ENCODE results near the gene DRD1. TPM values are rescaled to one million over a fixed set of nuclear protein-coding genes. Genes with fewer than 3 reads are reported as not detected.

DRD1 gene
- total RNA-seq, 2 donors from 2014 or later: 0.41 to 0.99 TPM

DNA sequence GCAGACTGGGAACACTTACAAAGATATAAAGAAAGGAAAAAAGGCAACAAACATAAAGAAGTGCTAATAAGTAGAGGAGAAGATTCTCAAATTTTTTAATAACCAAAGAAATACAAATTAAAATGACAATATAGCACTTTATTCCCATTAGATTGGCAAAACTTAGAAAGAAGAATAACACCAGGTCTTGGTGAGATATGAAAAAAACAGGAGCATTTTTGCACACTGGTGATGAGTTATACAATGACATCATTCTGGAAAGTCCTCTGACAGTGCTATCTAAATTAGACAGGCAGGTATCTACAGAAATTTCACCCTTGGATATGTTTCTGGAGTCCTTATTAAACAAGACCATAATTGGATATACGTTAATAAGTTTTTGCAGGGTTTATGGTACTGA is 24.9 kb upstream of the DRD1 start:
- TF ChIP-seq, protein P1, sequence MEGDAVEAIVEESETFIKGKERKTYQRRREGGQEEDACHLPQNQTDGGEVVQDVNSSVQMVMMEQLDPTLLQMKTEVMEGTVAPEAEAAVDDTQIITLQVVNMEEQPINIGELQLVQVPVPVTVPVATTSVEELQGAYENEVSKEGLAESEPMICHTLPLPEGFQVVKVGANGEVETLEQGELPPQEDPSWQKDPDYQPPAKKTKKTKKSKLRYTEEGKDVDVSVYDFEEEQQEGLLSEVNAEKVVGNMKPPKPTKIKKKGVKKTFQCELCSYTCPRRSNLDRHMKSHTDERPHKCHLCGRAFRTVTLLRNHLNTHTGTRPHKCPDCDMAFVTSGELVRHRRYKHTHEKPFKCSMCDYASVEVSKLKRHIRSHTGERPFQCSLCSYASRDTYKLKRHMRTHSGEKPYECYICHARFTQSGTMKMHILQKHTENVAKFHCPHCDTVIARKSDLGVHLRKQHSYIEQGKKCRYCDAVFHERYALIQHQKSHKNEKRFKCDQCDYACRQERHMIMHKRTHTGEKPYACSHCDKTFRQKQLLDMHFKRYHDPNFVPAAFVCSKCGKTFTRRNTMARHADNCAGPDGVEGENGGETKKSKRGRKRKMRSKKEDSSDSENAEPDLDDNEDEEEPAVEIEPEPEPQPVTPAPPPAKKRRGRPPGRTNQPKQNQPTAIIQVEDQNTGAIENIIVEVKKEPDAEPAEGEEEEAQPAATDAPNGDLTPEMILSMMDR (IDR thresholded peaks at IDR 0.05): no peak

GRCh38 chr5:175467983-175468690 is 24.2 kb upstream of the DRD1 start:
- TF ChIP-seq, protein P1 (IDR thresholded peaks at IDR 0.05): no peak
- Histone ChIP-seq H3K27me3 (replicated peaks; ENCODE audit: insufficient read depth) (no peaks in the 10 kb centered on the region), H3K27ac (no peak overlapping the region), H3K4me1 (ENCODE audit: control insufficient read depth in 1 of 2, low read depth in 2 of 2) (peaks cover 0 to 7% of the 10 kb centered on the region in 2 donors), H3K36me3 (no peaks in the 10 kb centered on the region), H3K4me3 (no peak overlapping the region), H3K9me3 (no peaks in the 10 kb centered on the region)
- DNase-seq (ENCODE audit: low spot score) (no peak), ATAC-seq (ENCODE audit: insufficient number of reproducible peaks, low FRiP score, low read depth) (no peak)

More for the DNA sequence above, 24.9 kb upstream of the DRD1 start:
- H3K27me3 ChIP-seq (replicated peaks; ENCODE audit: insufficient read depth): no peaks in the 10 kb centered on the region
- DNase-seq (ENCODE audit: low spot score): no peak
- H3K27ac ChIP-seq: no peak overlapping the region
- H3K4me3 ChIP-seq: no peak overlapping the region
- no peaks in the 10 kb centered on the region for H3K36me3 ChIP-seq
- H3K9me3 ChIP-seq: no peaks in the 10 kb centered on the region
- H3K4me1 ChIP-seq (ENCODE audit: control insufficient read depth in 1 of 2, low read depth in 2 of 2): peaks cover 0 to 7% of the 10 kb centered on the region in 2 donors
- ATAC-seq (ENCODE audit: insufficient number of reproducible peaks, low FRiP score, low read depth): no peak

DNA sequence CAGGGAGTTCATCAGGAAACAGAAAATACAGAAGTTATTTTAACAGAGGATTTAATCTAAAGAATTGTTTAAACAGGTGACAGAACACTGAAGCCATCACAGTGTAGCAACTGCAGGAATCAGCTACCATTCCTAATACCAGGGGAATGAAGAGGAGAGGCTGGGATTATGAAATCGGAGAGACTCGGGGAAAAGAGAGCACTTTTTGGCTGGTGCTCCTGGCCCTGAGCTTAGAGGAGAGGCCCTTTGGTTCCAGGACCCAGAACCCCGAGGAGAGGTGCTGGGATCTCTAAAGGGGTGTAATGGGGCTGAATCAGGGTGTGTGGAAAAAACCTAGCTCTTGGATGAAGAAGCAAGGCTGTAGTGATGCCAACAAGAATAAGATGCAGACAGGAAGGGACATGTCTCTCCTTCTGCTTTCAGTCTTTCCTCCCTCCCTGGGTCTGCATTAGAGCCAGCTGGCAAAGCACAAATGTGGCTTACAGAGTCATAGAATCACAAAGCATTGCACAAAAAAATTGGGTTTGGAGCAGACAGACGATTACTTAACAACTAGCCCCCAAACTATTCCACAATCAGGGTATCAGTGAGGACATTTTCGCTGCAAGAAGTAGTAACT is 22.8 kb upstream of the DRD1 start:
- DNase-seq (ENCODE audit: low spot score): no peak
- Histone ChIP-seq H3K9me3 (no peaks in the 10 kb centered on the region), H3K27ac (no peak overlapping the region), H3K27me3 (replicated peaks; ENCODE audit: insufficient read depth) (no peaks in the 10 kb centered on the region), H3K36me3 (no peaks in the 10 kb centered on the region), H3K4me3 (peak overlapping the region; percentile 10), H3K4me1 (ENCODE audit: control insufficient read depth in 1 of 2, low read depth in 2 of 2) (peaks cover 0 to 7% of the 10 kb centered on the region in 2 donors)
- TF ChIP-seq, protein P1 (IDR thresholded peaks at IDR 0.05): no peak
- ATAC-seq (ENCODE audit: insufficient number of reproducible peaks, low FRiP score, low read depth): no peak

DNA sequence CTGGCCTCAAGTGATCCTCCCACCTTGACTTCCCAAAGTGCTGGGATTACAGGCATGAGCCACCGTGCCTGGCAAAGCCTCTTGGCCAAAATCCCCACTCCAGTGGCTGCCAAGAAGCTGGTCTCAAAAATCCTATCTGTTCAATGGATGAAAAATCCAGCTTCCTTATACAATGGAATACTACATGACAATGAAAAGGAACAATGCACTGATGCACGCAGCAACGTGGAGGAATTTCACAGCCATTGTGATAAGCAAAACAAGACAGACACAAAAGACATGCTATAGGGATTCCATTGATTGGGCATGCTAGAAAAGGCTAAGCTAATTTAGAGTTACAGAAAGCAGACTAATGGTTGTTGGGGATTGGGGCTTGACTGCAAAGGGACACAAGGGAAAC is 21.3 kb upstream of the DRD1 start:
- DNase-seq (ENCODE audit: low spot score) (no peak), ATAC-seq (ENCODE audit: insufficient number of reproducible peaks, low FRiP score, low read depth) (no peak)
- H3K4me1 ChIP-seq (ENCODE audit: control insufficient read depth in 1 of 2, low read depth in 2 of 2): peaks cover 0 to 7% of the 10 kb centered on the region in 2 donors
- no peaks in the 10 kb centered on the region for H3K36me3 ChIP-seq
- TF ChIP-seq, protein P1 (IDR thresholded peaks at IDR 0.05): no peak
- no peaks in the 10 kb centered on the region for H3K9me3 ChIP-seq
- no peak overlapping the region for H3K27ac ChIP-seq
- no peak overlapping the region for H3K4me3 ChIP-seq
- no peaks in the 10 kb centered on the region for H3K27me3 ChIP-seq (replicated peaks; ENCODE audit: insufficient read depth)

DNA sequence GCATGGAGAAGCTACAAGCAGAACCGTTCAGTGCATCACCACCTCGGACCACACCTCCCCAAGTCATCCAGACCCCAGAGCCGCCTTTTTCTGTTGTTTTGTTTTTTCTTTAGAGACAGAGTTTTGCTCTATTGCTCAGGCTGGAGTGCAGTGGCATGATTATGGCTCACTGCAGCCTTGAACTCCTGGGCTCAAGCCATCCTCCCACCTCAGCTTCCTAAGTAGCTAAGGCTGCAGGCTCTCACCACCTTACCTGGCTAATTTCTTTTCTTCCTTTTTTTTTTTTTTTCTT is 20.9 kb upstream of the DRD1 start:
- Histone ChIP-seq H3K4me3 (no peak overlapping the region), H3K9me3 (no peaks in the 10 kb centered on the region), H3K4me1 (ENCODE audit: control insufficient read depth in 1 of 2, low read depth in 2 of 2) (peaks cover 0 to 7% of the 10 kb centered on the region in 2 donors), H3K27ac (no peak overlapping the region), H3K27me3 (replicated peaks; ENCODE audit: insufficient read depth) (no peaks in the 10 kb centered on the region), H3K36me3 (no peaks in the 10 kb centered on the region)
- no peak for DNase-seq (ENCODE audit: low spot score)
- no peak for ATAC-seq (ENCODE audit: insufficient number of reproducible peaks, low FRiP score, low read depth)
- TF ChIP-seq, protein P1 (IDR thresholded peaks at IDR 0.05): no peak
